Peyer's patch (tissue), 4 donors: ENCODE measurements around the gene PAIP2B.

Experiments
- POLR2A ChIP-seq, 2 donors: fragments of 450-650 bp; IDR thresholded peaks; one replicate each; pipeline ENCODE4 v1.5.1; 2017; ENCODE audit warnings: antibody characterized with exemption in 2 of 2, mild to moderate bottlenecking in 2 of 2, moderate library complexity in 2 of 2
- TF ChIP-seq, protein P1 (sequence below), 6 experiments: fragments of 450-650 bp in 4 of 6; fragments of 200-600 bp in 2 of 6; sonication (generic) in 1 of 6; IDR thresholded peaks; one replicate each; pipeline ENCODE4 v1.5.1; 2017 to 2019; ENCODE audit warnings: antibody characterized with exemption in 6 of 6, mild to moderate bottlenecking in 3 of 6, moderate library complexity in 1 of 6

DNA sequence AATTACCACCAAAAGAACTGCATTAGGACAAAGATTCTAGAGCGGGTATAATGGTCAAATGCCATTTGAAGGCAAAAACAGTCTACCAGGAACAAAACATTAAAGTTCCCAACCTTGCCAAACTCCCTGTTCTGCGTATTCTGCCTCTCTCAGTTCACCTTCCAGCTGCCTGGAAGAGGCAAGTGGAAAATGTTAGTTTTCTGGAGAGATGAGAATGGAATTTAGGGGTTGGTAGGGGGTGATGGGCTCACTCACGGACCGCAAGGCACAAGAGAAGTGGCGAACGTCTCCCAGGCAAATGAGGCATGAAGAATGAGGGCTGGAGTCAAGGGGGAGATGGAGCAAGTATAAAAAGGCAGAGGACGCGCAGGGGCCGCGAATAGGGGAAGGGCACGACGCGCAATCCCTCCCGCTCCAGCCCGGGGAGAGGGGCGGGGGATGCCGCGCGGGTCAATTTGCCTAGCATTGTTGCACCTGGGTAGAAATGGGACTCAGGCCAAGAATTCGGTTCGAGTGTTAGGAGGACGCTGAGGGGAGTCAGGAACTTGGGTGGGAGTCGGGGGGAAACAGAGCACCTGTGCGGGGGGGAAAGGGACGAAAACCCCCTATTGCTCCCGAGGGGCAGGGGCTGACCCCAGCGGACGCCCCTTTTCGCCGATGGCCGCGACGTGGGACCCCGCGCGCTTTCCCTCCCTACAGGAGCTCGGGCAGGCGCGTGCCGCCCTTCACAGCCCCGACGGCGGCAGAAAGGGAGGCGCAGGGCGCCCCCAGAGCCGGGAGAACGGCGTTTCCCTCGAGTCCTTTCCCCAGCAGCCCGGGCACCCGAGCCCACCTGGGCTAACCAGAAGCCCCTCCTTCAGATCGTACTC, 573 bp downstream of the PAIP2B start:
- TF ChIP-seq, protein P1, sequence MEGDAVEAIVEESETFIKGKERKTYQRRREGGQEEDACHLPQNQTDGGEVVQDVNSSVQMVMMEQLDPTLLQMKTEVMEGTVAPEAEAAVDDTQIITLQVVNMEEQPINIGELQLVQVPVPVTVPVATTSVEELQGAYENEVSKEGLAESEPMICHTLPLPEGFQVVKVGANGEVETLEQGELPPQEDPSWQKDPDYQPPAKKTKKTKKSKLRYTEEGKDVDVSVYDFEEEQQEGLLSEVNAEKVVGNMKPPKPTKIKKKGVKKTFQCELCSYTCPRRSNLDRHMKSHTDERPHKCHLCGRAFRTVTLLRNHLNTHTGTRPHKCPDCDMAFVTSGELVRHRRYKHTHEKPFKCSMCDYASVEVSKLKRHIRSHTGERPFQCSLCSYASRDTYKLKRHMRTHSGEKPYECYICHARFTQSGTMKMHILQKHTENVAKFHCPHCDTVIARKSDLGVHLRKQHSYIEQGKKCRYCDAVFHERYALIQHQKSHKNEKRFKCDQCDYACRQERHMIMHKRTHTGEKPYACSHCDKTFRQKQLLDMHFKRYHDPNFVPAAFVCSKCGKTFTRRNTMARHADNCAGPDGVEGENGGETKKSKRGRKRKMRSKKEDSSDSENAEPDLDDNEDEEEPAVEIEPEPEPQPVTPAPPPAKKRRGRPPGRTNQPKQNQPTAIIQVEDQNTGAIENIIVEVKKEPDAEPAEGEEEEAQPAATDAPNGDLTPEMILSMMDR (IDR thresholded peaks at IDR 0.05): peak in 1 of 6 experiments; percentile 5
- no peak for TF ChIP-seq POLR2A (IDR thresholded peaks at IDR 0.05)
